NCI-H510A (cell line): ENCODE data around the gene PRPF6.
"Not testable (repeated sequence)": the region's sequence is repeated elsewhere in the genome, so short reads cannot be mapped to it uniquely, and the experiment has no call there.

Experiments
- DNase-seq: peaks from one replicate; lab custom pipeline; 2025; lab: John Stamatoyannopoulos, UW

PRPF6 gene

DNA sequence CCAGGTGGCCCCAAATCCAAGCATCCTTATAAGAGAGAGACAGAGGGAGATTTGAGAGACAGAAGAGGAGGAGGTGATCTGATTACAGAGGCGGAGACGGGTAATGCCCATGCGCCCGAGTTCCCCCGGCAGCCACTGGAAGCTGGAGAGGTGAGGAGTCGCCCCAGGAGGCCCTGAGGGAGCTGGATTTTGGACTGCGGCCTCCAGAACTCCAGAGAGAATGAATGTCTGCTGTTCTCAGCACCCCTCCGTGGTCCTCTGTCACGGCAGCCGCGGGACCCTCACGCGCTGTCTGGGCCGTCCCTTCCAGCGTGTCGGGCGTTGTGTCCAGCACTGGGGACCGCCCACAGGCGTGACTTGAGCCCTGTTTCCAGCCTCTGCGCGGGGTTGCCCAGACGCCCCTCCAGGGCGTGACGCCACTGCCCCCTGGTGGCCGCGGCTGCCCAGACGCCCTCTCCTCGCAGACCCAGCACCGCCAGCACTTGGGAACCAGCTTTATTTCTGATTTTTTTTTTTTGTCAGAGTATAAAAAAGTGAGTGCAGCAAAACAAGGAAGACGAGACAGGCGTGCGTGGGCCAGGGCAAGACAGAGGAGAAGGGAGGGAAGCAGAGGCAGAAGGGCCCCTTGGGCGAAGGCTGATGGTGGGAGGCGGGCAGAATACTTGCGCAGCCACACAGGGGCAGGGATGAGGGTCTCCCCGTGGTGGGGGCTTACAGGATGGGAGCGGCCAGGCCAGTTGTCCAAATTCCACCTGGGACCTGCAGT, 7.1 kb upstream of the PRPF6 start:
- DNase-seq = peak; percentile 71

DNA sequence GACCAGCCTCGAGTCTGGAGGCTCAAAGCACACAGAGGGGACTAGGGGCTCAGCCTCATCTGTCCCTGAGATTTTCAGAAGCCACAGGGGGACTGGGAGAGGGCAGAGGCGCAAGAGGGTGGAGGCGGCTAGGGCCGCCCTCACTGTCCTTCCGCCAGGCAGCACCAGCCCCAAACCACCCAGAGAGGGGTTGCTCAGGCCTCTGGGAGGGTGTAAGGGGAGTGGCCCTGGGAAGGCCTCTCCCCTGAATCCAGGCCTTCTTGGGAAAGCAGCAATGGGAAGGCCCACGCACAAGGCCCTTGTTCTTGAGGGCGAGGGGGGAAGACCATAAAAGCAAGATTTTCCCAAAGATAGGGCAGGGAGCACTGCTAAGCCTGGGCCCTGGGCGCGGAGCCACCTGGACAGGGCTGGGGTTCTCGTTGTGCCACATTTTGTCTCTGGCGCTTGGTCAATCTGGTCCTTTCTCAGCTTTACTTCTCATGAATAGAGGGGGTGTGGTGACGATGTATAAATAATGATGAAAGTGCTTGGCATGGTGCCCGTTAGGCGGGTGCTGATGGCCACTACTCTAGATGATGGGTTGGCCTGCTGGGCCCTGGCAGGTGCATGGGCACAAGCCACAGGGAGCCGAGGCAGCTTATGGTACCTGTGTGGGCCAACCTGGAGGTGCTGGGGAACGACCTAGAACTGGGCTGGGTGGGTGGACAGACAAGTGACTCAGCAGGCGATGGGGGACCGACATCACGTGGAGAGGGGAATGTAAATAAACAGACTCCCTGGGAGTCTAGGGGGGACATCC, 6.3 kb upstream of the PRPF6 start:
- peak; percentile 93 for DNase-seq

DNA sequence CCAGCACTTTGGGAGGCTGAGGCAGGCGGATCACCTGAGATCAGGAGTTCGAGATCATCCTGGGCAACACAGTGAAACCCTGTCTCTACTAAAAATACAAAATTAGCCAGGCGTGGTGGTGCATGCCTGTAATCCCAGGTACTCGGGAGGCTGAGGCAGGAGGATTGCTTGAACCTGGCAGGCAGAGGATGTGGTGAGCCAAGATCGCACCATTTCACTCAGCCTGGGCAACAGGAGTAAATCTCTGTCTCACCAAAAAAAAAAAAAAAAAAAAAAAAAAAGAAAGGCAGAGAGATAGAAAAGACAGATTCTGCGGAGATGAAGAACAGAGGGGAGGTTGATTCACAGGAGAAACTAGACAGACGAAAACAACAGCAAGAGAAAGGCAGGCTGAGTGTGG, 4.4 kb upstream of the PRPF6 start:
- not testable (repeated sequence) for DNase-seq

DNA sequence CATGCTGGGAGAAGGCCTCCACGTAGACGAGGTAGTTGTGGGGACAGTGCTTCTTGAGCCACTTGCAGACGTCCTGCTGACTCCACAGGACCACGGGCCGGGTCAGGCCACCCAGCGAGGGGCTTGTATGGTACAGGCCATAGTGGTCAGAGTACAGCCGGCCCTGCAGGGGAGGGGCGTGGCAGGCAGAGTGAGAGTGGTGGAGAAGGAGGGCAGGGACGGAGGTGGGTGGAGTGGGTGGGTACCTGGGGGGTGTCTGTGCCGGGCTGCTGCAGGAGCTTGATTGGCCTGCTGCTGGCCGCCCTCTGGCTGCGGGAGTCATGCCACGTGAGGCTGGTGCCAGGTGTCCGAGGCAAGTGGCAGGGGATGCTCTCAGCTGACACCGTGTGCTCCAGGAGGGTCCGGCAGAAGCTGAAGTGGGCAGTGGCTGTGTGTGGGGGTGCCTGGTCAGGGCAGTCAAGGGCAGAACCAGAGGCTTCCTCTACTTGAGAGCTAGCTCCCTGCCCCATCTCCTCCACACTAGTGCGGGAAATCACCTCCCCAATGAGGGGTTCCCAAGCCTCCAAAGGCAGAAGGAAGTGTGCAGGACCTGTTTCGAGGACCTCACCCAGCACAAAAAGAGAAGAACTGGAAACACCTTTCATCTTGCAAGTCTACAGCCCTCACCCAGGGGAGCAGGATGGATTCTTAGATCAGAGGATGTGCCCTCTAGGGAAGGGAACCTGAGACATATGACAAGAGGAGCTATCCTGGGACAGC, 3.8 kb upstream of the PRPF6 start:
- no peak for DNase-seq

DNA sequence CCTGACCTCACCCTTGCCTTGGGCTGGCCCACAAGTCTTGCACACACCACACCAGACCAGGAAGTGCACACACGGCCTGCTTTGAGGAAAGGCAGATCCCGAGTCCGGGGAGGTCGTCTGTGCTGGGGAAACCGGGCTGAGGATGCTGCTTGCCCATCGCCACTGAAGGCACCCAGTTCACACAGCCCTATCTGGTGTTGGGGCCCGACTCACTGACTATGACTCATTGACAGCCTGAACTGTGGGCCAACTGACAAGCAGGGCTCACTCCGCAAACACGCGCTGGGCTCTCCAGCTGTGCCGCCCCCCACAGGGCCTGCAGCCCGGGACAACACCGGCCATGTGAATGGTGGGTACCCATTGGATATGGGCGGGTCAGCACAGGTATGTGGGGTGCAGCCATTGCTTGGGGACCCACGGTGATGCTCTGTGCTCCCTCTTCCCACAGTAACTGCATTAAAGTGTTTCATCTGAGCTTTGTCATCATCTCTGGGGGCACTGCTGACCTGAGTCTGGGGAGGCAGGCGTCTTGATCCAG, 3.1 kb upstream of the PRPF6 start:
- DNase-seq = no peak

DNA sequence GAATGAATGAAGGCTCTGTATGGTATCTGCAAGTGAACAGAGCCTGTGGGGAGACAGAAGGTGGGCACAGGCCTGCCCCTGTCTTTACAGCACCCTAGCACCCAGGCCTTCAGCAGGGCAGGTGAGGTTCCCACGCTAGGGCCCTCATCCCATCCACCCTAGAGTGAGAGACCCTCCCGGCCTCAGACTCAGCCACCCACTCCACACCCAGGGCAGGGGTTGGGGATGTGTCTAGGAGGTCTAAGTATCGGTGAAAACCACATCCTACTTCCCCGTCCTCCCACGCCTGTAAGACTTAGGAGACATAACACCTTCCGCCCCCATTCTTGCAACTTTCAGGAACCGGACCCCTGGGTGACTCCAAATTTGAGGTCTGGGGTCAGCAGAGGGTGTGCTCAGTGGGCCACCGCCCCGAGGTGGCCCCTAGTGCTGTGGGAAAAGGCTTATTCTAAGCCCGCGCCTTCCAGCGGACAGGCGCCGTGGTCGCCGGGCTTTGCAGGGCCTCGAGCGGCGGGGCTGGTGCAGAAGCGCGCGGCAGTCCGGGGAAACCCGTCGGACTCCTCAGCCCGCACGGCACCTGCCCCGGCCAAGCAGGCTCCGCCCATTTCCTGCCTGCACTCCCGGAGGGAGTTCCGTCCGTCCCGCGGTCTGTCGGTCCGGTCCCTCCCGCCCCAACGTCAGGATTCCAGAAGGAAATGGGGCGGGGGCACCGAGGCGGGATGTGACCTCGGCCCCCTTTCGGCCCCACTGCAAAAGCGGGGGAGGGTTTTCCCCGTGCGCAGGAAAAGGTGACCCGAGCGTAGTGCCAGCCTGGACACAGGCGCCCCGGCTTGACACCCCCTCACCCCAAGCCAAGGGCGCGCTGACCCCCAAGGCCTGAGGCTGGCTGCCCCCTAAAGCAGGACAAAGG, 2.4 kb upstream of the PRPF6 start:
- peak; percentile 86 for DNase-seq

DNA sequence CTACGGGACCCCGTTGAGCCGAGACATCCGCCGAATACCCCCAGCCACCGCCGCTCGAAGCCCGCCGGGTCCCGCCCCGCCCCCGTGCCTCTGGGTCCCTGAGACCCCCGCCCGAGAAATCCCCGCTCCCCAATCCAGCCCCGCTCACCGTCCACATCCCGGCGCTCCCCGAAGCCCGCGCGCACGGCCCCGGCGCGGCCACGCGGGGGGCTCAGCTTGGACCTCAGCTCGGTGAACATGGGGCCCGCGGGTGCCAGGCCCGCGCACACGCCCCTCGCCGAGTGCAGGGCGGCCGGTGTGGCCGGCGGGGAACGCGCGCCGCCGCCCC, 1.7 kb upstream of the PRPF6 start:
- DNase-seq = no peak

DNA sequence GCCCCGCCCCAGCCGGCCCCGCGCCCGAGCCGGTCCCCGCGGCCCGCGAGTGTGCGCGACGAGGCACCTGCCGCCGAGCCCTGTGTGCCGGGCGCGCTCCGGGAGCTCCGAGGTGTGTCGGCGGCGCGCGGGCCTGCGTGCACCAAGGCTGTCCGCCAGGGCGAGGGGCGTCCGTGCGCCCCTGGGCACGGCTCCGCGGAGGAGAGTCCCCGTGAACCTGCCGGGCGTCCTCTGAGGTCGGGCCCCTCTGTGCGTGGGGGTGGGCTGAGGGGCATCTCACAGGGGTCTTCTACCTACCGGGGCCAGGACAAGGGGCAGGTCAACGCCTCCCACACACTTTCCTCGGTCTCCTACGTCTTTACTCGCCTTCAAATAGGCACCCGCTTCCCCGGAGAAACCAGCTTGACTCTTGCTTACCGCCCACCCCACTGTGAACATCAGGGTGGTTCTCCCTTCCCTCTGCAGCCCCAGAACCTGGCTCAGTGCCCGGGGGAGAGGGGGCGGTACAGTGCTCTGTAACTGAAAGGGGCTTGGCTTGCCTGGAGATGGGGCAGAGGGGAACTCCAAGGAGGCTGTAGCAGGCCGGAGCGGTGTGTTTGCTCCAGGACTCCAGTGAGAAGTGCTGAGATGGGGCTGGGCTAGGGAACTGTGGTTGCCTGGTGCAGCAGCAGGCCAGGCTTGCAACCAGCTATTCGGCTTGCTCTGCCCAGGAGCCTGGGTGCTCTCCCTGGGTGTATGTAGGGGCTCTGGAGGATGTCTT, 1.2 kb upstream of the PRPF6 start, which contains the start of gene SAMD10:
SAMD10 (minus strand) TSS at position 86 of the 760 bp plus-strand sequence. CDS start 175 bp downstream, outside the sequence.
- peak; percentile 31 for DNase-seq

DNA sequence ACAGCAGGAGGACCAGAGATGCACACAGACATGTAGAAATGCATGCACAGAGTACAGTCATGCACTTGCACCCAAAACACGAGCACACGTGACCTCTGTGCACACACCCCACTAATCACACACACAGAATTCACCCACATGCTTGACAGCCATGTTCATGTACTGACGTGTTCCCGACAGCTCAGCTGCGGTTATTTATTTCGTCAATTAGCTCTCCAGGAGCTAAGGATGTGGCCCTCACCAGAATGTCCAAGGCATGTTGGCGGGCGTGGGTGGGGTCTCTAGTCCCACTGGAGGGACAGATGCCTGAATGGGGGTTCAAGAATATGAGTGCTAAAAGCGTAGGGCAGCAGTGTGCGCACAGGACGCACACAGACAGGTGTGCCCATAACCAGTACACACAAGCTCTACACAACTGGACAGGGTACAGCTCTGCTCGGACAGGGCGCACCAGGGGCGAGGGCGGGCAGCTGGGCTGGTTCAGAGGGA, 571 bp upstream of the PRPF6 start:
- no peak for DNase-seq

DNA sequence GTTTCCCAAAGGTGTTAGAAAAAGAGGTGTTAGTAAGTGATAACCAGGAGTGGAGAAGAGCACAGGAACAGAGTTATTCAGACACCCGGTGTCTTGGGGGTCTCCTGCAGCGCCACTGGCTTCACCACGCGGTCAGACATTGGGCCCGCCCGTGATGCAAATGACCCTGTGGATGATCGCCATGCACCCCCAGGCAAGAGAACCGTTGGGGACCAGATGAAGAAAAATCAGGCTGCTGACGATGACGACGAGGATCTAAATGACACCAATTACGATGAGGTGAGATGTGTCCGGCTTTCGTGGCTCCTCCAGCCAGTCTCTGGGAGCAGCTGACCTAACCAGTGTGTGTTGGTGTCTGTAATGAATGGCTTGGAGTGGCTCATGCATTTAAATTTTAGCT, 2.0 kb downstream of the PRPF6 start:
- DNase-seq = no peak

DNA sequence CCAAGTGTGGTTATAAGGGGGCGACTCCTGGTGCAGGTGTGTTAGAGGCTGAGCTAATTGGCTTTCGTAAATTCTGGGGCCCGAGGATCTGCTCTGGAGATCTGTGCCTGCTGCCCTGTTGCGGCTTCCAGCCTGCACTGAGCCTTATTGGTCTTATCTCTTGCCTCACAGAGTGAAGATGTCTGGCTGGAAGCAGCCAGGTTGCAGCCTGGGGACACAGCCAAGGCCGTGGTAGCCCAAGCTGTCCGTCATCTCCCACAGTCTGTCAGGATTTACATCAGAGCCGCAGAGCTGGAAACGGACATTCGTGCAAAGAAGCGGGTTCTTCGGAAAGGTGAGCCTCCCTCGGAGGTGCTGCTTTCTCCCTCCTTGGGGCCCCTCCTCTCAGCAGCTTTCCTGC, 20.0 kb downstream of the PRPF6 start:
- no peak for DNase-seq

DNA sequence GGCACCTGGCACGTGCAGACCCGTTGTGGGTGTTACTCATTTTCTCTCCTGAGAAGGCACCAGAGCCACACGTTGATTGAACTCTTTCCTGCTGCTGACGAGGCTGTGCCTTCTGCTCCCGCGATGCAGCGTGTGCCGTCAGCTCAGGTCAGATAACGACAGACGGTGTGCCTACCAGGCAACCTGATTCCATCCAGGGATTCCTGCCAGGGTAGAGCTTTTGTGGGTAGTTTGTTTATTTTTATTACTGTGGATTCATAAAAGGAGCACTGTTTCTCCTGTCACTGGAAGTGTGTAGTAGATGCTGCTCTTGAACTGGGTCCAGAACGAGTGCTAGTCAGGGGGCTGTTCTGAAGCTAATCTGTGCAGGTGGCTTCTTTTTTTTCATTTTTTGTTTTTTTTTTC, 20.7 kb downstream of the PRPF6 start:
- no peak for DNase-seq

DNA sequence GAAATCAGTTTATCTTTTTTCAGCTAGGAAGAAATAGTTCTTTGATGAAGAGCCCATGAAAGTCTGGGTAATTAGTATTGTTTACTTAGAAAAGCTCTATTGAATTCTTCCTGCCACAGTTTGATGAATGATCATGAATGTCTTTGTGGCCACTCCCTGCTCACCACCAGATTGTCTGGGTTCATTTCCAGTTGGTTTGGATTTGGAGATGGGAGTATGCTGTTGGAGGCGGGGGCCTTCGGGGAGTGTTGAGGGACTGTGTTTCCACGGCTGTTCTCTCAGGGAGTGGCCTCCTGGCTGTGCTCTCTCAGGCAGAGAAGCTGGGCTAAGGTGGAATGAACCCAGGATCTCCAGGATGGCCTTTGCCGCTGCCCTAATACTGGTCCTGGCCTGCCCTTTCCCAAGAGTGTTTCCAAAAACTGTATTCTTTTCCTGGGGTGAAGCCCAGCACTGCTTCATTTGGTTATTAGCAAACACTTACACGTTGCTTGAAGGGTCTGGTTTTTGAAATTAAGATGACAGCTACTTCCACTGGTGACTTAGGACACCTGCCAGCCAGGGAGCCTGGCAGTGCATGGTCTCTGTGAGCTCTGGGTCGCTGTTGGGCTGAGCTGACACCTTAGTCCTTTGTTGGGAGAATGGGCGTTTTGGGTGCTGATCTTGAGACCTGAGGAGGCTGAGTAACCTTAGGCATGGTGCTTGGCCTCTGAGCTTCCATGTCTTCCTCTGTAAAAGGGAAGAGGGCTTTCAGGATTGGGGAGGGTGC, 23.2 kb downstream of the PRPF6 start:
- no peak for DNase-seq

DNA sequence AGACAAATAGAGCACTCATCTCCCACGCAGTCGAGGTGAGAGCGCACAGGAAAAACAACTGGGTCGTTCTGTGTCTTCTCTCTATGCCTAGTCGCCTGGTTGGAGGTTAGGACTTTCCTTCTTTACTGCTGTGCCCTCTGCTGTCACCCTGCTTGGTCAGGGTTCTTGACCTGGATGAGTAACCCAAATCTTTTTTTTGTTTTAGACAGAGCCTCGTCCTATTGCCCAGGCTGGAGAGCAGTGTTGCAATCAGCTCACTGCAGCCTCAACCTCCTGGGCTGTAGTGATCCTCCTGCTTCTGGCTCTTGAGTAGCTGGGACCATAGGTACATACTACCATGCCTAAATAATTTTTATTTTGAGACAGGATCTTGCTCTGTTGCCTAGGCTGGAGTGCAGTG, 24.5 kb downstream of the PRPF6 start:
- no peak for DNase-seq

DNA sequence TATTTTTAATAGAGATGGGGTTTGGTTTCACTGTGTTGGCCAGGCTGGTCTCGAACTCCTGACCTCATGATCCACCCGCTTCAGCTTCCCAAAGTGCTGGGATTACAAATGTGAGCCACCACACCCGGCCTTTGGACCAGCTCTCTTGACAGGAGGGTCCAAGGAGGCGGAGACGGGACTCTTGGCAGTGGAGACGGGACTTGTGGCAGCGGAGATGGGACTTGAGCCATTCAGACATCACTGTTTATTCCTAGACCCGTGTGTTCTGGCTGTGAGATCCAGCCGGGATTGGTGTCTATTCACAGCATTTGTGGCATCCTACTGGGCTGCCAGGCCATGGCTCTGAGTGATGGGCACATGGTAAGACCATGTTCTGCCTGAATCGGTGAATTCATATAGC, 25.6 kb downstream of the PRPF6 start:
- no peak for DNase-seq

DNA sequence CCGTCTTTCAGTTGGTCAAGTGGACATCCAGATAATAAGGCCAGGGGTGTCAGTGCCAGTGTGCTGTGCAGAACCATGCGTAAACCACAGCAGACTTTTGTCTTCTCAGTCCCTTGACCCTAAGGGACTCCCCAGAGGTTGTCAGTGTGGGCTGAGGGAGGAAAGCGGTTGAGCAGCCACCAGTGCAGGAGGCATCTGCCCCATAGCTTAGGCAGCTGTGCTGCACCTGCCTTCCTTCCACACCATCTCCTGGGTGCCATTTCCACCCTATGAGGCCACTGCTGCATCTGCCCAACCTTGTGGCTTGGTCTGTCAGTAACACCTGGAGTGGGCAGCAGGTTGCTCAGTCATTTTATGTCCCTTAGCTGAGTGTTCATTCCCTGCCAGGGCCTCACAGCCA, 26.0 kb downstream of the PRPF6 start:
- DNase-seq = no peak

DNA sequence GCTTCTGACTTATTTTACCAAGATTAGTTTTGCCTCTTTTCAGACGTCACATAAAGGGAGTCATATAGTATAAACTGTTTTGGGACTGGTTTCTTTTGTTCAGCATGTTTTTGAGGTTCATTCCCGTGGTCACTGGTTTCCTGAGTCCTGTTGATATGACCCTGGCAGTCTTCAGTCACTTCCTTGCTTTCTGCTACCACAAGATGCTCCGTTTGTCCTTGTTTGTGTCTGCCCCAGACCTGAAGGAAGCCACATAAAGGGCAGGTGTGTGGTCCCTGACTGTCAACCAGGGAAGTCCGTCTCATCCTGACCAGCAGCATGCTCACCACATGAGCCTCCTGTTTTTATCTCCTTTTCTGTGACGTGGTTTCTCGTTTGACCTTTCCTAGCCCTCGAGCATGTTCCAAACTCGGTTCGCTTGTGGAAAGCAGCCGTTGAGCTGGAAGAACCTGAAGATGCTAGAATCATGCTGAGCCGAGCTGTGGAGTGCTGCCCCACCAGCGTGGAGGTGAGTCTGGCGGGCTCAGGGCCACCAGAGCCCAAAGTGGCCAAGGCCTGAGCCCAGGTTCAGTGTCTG, 29.0 kb downstream of the PRPF6 start:
- DNase-seq = no peak

DNA sequence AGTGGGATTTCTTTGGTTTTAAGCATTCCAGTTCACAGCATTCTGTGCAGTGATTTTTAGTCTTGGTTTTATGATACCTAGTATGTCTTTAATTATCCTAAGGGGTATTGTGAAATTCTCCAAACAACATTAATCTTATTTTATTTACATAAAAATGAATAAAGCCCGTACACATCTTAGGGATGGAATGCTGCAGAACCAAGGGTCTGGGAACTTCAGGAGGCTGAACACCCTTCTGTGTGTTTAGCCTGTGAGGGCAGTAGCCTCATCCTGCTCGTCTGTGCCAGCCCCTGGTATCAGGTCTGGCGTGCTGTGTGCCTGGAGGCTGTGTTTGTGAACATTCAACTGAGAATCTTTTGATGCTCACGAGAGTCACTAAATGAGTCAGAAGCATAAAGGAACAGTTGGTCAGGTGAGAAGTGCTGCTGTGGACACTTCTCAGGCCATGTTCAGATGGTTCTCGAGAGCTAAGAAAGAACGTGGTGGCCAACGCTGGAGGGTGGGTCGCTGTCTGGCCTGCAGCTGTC, 29.8 kb downstream of the PRPF6 start:
- DNase-seq = no peak

DNA sequence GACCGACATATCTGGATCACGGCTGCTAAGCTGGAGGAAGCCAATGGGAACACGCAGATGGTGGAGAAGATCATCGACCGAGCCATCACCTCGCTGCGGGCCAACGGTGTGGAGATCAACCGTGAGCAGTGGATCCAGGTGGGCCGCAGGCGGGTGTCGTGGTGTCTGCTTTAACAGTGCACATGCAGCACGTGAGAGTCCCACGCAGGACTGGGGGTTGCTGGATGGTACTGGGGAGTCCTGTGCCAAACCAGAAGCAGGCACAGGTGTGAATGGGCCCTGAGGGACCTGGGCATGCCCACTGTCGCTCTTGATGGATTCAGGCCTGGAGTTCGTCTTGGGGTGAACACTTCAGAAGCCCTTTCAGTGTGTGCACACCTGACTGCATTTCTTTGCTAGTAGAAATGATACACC, 30.4 kb downstream of the PRPF6 start:
- DNase-seq = no peak
